DND-41 (cell line): Measurements from ENCODE around the gene ITGA7.

ENCODE experiments used
- ATAC-seq: fragments of 200-7000 bp; cut with Tn5 transposase; 3 replicates; pipeline ENCODE4 v1.9.1; 2021; ENCODE audit warnings: low read depth; ENCODE audit not compliant: insufficient read depth
- DNase-seq: peaks from one replicate; pipeline ENCODE4 v3.0.0-alpha.2; 2020
- H2AFZ ChIP-seq: 2 replicates; pipeline ENCODE4 v1.6.0; 2012; ENCODE audit warnings: low read depth, low read length
- H3K27ac ChIP-seq: 2 replicates; pipeline ENCODE4 v1.5.1; 2012; ENCODE audit warnings: low read length, inconsistent platforms
- H3K27me3 ChIP-seq: fragments of 200-600 bp; sonication (generic); 2 replicates; pipeline ENCODE4 v1.6.0; 2012; ENCODE audit warnings: low read length, mild to moderate bottlenecking, inconsistent platforms; ENCODE audit not compliant: insufficient read depth, poor library complexity
- H3K36me3 ChIP-seq: 2 replicates; pipeline ENCODE4 v1.5.1; 2012; ENCODE audit warnings: low read length, inconsistent platforms; ENCODE audit not compliant: insufficient read depth
- H3K4me1 ChIP-seq: 2 replicates; pipeline ENCODE4 v1.5.1; 2012; ENCODE audit warnings: mild to moderate bottlenecking, low read length; ENCODE audit not compliant: insufficient read depth
- H3K4me2 ChIP-seq: 2 replicates; pipeline ENCODE4 v1.6.0; 2012; ENCODE audit warnings: mild to moderate bottlenecking, moderate library complexity, low read length, inconsistent platforms; ENCODE audit not compliant: insufficient read depth
- H3K4me3 ChIP-seq, 2 experiments: fragments of 200-600 bp in 1 of 2; shearing (Covaris generic) in 1 of 2; 2 replicates each; pipeline ENCODE4 v1.5.1; 2012 to 2016; ENCODE audit warnings: inconsistent platforms in 2 of 2, low read length in 2 of 2, mild to moderate bottlenecking in 2 of 2, low read depth in 1 of 2, moderate library complexity in 1 of 2
- H3K79me2 ChIP-seq: 2 replicates; pipeline ENCODE4 v1.6.0; 2012; ENCODE audit warnings: low read length, inconsistent platforms; ENCODE audit not compliant: insufficient read depth
- H3K9ac ChIP-seq: 2 replicates; pipeline ENCODE4 v1.6.0; 2012; ENCODE audit warnings: low read depth, mild to moderate bottlenecking, inconsistent platforms, low read length, moderate library complexity
- H3K9me3 ChIP-seq: 2 replicates; pipeline ENCODE4 v1.5.1; 2012; ENCODE audit warnings: low read length, moderate library complexity, mild to moderate bottlenecking, inconsistent platforms; ENCODE audit not compliant: insufficient read depth, severe bottlenecking
- H4K20me1 ChIP-seq: 2 replicates; pipeline ENCODE4 v1.6.0; 2012; ENCODE audit warnings: low read length; ENCODE audit not compliant: insufficient read depth
- EZH2 ChIP-seq: IDR thresholded peaks from 3 replicates; pipeline ENCODE4 v1.6.1; 2012; ENCODE audit warnings: borderline replicate concordance, low read depth, mild to moderate bottlenecking, moderate library complexity, low read length, inconsistent platforms; ENCODE audit not compliant: severe bottlenecking
- TF ChIP-seq, protein P1 (sequence below): IDR thresholded peaks from 2 replicates; pipeline ENCODE4 v1.5.1; 2012; ENCODE audit warnings: borderline replicate concordance, low read length, moderate library complexity, mild to moderate bottlenecking; ENCODE audit not compliant: poor library complexity, severe bottlenecking; ENCODE audit errors: extremely low read depth

ITGA7 gene

DNA sequence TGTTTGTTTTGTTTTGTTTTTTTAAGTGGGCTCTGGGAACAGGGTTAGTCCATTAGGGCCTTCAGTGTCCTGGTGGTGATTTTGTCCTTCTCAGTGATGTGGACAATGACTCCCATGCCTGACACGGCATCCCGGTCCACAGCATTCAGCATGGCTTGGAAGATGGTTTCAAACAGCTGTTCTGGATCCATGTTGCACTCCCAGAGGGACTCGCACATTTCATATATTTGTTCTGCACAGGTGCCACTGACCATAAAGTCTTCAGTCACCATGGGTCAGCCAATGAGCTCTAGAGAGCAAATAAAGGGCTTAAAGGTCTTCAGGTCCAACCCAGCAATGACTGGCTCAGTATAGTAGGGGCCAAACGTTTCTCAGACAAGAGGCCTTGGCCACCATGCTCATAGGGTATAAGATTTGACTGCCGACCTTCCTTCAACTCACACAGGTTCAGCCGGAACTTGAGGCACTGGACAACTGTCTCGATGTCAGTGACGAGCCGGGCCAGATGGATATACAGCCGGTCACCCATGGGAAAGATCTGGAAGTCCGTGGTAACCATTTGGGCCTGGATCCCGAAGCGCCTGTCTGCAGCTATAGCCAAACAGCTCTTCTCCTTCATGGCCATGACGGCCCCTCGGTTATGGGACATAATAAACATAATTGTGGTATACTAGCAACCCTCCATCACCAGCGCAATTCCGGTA is 53.0 kb downstream of the ITGA7 start:
- H3K4me3 ChIP-seq, result no peak overlapping the region
- no peak for TF ChIP-seq EZH2
- TF ChIP-seq, protein P1, sequence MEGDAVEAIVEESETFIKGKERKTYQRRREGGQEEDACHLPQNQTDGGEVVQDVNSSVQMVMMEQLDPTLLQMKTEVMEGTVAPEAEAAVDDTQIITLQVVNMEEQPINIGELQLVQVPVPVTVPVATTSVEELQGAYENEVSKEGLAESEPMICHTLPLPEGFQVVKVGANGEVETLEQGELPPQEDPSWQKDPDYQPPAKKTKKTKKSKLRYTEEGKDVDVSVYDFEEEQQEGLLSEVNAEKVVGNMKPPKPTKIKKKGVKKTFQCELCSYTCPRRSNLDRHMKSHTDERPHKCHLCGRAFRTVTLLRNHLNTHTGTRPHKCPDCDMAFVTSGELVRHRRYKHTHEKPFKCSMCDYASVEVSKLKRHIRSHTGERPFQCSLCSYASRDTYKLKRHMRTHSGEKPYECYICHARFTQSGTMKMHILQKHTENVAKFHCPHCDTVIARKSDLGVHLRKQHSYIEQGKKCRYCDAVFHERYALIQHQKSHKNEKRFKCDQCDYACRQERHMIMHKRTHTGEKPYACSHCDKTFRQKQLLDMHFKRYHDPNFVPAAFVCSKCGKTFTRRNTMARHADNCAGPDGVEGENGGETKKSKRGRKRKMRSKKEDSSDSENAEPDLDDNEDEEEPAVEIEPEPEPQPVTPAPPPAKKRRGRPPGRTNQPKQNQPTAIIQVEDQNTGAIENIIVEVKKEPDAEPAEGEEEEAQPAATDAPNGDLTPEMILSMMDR, result no peak
- H3K27me3 ChIP-seq, result peaks cover 2% of the 10 kb centered on the region
- no peak overlapping the region for H3K4me2 ChIP-seq
- no peak overlapping the region for H2AFZ ChIP-seq
- DNase-seq (no peak), ATAC-seq (no peak)
- H3K36me3 ChIP-seq, result no peaks in the 10 kb centered on the region
- H3K79me2 ChIP-seq, result no peaks in the 10 kb centered on the region
- no peak overlapping the region for H3K9ac ChIP-seq
- H3K4me1 ChIP-seq, result no peaks in the 10 kb centered on the region
- no peak overlapping the region for H3K27ac ChIP-seq
- H4K20me1 ChIP-seq, result no peaks in the 10 kb centered on the region
- H3K9me3 ChIP-seq, result no peaks in the 10 kb centered on the region

DNA sequence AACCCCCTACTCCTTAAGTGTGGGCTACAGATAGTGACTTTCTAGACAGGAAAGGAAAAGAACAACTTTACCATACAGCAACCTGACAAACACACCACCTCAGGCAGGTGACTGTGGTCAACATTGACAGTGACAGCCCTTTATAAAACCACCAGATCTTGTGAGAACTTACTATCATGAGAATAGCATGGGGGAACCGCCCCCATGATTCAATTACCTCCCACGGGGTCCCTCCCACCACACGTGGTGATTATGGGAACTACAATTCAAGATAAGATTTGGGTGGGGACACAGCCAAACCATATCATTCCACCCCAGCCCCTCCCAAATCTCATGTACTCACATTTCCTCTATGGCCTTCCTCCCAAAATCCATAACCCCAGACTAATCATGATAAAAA is 54.7 kb downstream of the ITGA7 start:
- ATAC-seq (no peak), DNase-seq (no peak)
- no peaks in the 10 kb centered on the region for H3K27me3 ChIP-seq
- no peak overlapping the region for H3K9ac ChIP-seq
- H3K27ac ChIP-seq, result no peak overlapping the region
- no peak overlapping the region for H2AFZ ChIP-seq
- H3K79me2 ChIP-seq, result no peaks in the 10 kb centered on the region
- H4K20me1 ChIP-seq, result no peaks in the 10 kb centered on the region
- H3K4me1 ChIP-seq, result no peaks in the 10 kb centered on the region
- TF ChIP-seq EZH2, result no peak
- TF ChIP-seq, protein P1, result no peak
- no peak overlapping the region for H3K4me2 ChIP-seq
- H3K4me3 ChIP-seq, result no peak overlapping the region
- peaks cover 2% of the 10 kb centered on the region for H3K9me3 ChIP-seq
- no peaks in the 10 kb centered on the region for H3K36me3 ChIP-seq

DNA sequence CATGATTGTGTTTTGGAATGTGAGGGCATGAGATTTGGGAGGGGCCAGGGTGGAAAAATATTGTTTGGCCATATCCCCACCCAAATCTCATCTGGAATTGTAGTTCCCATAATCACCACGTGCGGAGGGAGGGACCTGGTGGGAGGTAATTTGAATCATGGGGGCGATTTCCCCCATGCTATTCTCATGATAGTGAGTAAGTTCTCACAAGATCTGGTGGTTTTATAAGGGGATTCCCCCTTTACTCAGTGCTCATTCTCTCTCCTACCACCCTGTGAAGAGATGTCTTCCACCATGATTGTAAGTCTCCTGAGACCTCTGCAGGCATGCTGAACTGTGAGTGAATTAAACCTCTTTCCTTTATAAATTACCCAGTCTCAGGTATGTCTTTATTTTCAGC is 55.4 kb downstream of the ITGA7 start:
- no peak for TF ChIP-seq EZH2
- TF ChIP-seq, protein P1, result no peak
- Histone ChIP-seq H3K27me3 (no peaks in the 10 kb centered on the region), H3K36me3 (no peaks in the 10 kb centered on the region), H3K4me2 (no peak overlapping the region), H3K9me3 (peaks cover 2% of the 10 kb centered on the region), H3K27ac (no peak overlapping the region), H3K9ac (no peak overlapping the region), H2AFZ (no peak overlapping the region), H3K4me3 (no peak overlapping the region), H4K20me1 (no peaks in the 10 kb centered on the region), H3K79me2 (no peaks in the 10 kb centered on the region), H3K4me1 (no peaks in the 10 kb centered on the region)
- DNase-seq, result no peak
- no peak for ATAC-seq
